Keratinocyte (primary cell): ENCODE data around the gene NUAK1.

Experiments used
- EZH2 ChIP-seq: IDR thresholded peaks from one replicate; pipeline ENCODE4 v1.6.1; 2012; ENCODE audit warnings: inconsistent platforms, mild to moderate bottlenecking, low read length, moderate library complexity
- TF ChIP-seq, protein P1 (sequence below), 3 experiments: IDR thresholded peaks in 1 of 3; conservative IDR thresholded peaks in 1 of 3; optimal IDR thresholded peaks in 1 of 3; 2 replicates in 2 of 3; 3 replicates in 1 of 3; pipeline versions ENCODE3 to v1.5.1; 2011; ENCODE audit warnings: low read length in 3 of 3, mild to moderate bottlenecking in 3 of 3, moderate library complexity in 2 of 3, control low read depth in 1 of 3, inconsistent platforms in 1 of 3; ENCODE audit not compliant: insufficient read depth in 2 of 3; ENCODE audit errors: extremely low read depth in 1 of 3

DNA sequence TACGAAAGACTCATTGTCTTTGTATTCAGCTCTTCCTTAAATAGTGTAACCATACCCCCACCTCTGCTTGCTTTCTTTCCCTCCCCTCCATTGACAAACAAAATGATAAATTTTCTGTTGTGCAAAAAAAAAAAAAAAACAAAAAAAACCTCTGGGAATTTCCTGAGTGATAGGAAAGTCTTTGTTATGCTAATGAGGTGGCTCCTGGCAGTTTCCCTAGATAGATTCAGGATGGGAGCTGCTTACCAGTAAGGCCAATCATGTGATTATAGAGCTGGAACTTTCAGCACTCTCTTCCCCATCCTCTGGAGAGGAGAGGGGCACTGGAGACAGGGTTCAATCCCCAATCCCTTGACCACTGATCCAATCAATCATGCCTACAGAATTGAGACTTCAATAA is 120.5 kb downstream of the NUAK1 start:
- TF ChIP-seq, protein P1, sequence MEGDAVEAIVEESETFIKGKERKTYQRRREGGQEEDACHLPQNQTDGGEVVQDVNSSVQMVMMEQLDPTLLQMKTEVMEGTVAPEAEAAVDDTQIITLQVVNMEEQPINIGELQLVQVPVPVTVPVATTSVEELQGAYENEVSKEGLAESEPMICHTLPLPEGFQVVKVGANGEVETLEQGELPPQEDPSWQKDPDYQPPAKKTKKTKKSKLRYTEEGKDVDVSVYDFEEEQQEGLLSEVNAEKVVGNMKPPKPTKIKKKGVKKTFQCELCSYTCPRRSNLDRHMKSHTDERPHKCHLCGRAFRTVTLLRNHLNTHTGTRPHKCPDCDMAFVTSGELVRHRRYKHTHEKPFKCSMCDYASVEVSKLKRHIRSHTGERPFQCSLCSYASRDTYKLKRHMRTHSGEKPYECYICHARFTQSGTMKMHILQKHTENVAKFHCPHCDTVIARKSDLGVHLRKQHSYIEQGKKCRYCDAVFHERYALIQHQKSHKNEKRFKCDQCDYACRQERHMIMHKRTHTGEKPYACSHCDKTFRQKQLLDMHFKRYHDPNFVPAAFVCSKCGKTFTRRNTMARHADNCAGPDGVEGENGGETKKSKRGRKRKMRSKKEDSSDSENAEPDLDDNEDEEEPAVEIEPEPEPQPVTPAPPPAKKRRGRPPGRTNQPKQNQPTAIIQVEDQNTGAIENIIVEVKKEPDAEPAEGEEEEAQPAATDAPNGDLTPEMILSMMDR (optimal IDR thresholded peaks at IDR 0.05 in 1 of 3, IDR thresholded peaks at IDR 0.05 in 1 of 3, conservative IDR thresholded peaks at IDR 0.05 in 1 of 3; ENCODE audit: extremely low read depth in 1 of 3, insufficient read depth in 2 of 3, low read length in 3 of 3) = no peak
- no peak for TF ChIP-seq EZH2
